GM21360 (cell line): ENCODE results near the gene FMN1.

ENCODE experiments used
- ATAC-seq: cut with Tn5 transposase; IDR thresholded peaks from one replicate; pipeline ENCODE4 v1.9.1; 2021; ENCODE audit warnings: mild to moderate bottlenecking, moderate library complexity; ENCODE audit not compliant: unreplicated experiment

The FMN1 gene

DNA sequence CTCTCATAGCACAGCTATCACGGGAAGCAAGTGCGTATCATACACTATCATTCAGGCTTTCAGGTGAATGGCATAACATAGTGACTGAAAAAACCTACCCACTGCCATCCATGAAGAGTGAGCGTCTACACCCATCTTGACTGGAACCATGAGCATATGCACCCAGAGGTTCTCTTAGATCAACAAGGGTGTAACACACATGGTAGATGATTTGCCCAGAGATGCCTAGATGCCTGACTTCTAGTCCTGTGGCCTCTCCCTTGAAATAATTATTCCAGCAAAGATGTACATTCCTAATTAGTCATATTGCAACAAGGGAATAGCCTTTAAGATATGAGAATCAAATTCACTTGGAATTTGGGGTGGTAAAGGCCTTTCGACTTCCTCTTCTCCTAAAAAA lies 248.3 kb downstream of the FMN1 start:
- no peak for ATAC-seq

DNA sequence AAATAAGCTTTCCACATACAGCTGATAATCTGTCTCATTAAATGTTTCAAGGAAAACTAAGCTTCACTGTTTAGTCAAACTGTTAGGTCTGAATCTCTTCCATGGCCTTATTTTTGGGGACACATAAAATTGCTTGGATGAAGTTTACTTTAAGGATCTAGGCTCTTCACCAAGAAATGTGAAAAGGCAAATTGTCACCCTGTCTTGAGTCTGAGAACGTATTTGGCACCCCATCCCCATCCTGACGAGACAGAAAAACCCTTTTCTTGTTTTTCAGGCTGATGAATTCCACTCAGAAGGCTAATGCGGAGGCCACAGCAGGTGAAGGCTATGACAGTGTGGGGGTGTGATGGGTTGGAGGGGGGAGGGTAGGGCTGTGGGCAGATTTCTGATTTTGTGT lies 250.1 kb downstream of the FMN1 start:
- no peak for ATAC-seq

DNA sequence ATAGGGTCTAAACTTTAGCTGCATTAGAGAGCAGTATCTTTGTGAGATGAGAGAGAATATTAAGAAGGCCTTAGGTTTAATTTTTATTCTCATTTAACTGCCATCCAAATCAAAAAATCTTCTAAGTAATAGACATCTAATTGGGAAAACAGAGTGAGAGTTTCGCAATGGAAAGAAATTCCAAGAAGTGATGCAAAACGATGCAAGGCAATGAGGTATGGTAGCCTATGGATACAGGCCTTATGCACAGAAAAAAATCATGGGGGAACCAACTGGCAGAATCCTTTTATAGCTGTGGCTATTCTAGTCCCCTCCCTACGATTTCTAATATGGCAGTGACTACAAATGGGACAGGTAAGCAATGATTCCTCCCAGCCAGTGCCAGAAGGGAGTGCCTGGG lies 250.8 kb downstream of the FMN1 start:
- ATAC-seq: no peak

DNA sequence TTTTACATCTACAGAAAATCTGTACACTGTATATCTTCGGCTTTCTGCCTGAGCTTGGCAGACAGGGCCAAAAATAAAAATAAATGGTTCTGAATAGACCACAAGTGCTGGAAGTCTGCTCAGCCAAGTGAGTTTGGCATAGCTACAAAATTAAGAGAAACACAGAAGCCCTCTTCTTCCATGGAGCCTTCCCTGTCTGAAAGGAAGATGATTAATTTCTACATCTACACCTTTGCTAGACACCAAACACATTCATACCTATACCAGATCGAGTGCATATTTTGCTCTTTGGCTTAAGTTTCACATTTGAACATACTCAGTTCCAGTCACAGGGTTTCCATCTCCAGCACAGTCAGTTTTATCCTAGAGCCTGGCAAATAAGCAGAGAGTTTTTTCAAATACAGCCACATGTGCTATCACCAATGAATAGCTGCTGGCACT lies 252.1 kb downstream of the FMN1 start:
- ATAC-seq: no peak

DNA sequence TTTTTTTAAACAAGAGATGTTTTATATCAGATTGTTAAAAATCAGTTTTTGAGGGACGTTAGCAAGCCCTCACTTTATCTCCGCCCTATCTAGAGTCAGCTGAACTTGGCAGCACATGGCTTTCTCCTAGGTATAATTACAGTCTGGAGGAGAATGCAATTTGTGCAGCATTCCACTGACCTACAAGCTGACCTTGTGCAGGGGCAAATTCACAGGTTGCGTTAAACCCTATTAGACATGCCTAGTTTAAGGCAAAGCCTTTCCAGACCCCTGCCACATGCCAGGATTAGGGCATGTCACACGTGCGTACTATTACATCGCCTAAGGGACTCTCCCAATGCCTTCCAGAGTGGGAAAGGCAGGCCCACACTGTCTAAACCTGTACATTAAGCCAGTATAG lies 252.7 kb downstream of the FMN1 start:
- ATAC-seq: no peak

DNA sequence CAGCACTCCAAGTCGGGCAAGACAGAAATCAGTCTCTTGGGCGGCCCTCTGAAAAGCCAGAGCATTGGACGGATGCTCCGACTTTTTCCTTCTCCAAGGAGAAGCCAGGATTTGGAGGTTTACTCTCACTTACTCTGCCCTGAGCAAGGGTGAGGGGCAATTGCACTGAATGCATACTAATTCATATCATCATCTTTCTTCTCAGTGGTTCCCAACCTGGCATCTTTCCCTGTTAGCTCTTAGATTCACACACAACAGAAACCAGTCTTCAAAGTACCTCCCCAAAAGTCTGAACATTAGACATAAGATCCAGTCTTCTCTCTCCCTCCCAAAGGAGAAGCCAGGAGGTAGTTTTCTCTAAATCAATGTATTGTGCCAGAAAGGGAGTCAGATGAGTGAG lies 257.5 kb downstream of the FMN1 start:
- no peak for ATAC-seq

DNA sequence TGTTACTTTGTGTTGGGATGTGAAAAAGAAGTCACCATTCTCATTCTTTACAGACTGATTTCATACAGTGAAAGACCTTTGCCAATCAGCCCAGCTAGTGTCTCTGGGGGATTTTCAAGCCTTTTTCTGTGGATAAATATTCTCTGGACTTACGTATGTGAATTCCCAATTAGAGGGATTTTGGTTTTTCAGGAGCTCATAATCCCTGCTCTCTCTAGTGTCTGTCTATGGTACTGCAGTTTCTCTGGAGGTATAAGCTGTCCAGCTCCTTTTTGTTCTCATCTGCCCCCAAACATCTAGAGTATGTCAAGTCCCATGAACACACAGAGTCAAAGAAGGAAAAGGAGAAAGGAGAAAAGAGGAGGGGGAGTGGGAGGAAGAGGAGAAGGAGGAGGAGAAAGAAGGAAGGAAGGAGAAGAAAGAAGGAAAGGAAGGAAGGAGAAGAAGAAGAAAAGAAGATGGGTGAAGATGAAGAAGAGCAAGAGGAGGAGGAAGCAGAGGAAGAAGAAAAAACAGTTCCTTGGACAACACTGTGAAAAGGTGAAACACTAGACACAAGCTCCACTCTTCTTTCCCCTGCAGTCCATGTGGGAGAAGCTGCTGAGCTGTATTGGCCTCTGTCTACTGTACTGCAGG lies 258.1 kb downstream of the FMN1 start:
- ATAC-seq: no peak

DNA sequence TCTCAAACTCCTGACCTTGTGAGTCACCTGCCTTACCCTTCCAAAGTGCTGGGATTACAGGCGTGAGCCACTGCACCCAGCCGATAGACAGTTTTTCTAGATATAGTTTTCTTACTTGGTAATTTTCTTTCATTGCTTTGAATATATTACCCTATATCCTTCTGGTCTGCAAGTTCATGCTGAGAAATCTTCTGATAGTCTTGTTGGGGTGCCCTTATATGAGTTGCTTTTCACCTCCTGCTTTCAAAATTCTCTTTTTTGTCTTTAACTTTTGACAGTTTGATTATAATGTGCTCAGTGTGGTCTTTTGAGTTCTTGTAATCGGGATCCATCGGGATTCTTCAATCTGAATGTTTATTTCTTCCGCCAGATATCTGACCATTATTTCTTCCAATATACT lies 259.4 kb downstream of the FMN1 start:
- ATAC-seq: no peak

DNA sequence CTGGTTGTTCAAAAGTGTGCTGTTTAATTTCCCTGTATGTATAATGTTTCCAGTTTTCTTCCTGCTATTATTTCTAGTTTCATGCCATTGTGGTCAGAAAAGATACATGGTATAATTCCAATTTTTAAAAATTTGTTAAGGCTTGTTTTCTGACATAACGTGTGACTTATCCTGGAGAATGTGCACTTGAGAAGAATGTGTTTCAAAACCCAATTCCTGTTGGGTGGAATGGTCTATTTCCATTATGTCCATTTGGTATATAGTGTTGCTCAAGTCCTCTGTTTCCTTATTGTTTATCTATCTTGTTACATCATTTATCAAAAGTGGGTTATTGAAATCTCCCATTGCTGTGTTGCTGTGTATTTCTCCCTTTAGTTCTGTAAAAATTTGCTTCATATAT lies 261.3 kb downstream of the FMN1 start:
- ATAC-seq: no peak

DNA sequence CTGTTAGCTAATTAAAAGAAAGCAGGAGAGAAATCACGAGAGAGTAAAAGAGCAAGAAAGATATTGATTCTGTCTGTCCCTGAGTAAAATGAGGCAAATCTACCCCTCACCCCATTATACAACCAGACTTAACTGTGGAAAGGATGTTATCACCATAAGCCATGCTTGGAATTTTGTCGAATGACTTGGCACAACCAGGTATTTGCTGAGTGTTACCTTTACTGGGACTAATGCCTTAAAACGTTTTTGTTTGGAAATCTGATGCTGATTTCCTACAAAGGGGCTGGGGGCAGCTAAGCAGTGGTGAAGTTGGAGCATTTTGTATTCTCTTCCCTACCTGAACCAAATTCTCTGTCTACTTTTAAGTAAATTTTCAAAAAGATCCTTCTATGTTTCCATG lies 265.6 kb downstream of the FMN1 start:
- ATAC-seq: no peak

DNA sequence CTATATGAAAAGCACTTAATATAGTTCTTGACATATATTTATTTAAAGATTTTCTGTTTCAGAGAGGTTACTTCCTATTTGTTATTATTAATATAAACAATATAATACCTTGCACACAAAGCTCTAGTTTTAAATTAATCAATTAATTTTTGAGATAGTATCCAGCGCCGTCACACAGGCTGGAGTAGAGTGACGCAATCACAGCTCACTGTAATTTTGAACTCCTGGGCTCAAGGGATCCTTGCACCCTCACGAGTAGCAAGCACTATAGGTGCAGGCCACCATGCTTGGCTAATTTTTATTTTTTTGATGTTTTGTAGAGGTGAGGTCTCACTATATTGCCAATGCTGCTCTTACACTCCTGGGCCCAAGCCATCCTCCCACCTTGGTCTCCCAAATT lies 267.4 kb downstream of the FMN1 start:
- no peak for ATAC-seq

DNA sequence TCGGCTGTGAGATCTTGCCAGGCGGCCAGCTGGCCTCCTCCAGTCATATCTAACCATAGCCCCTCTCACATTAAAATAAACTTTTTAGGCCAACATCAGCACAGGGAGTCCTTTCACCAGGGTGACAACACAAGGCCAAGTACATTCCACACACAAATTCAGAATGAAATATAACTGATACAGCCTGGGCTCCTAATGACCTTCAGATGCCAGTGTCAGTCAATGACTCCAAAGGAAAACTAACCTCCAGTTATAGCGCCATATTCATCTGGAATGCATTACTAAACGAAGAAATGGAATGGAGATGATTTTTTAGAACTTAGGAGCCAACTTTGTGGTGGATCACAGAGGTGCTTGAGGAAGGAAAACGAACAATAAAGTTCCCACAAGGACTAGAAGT lies 271.3 kb downstream of the FMN1 start:
- ATAC-seq: no peak

DNA sequence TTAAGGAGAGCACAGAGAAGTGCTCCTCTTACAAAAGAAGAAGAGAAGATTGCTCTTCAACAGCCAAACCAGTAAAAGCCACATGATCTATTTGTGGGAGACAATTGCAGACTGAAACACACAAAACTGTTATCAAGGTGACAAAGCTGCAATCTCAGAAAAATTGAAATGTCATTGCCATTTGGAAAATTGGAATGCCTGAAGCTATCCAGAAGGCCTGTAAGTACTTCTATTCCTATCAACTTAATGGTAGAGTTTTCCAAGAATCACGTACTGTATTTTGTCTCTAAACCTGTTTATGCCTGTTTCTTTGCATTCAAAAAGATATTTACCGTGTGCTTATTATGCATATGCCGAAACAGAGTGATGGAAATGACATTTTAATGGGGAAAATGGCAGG lies 272.0 kb downstream of the FMN1 start:
- ATAC-seq: no peak

DNA sequence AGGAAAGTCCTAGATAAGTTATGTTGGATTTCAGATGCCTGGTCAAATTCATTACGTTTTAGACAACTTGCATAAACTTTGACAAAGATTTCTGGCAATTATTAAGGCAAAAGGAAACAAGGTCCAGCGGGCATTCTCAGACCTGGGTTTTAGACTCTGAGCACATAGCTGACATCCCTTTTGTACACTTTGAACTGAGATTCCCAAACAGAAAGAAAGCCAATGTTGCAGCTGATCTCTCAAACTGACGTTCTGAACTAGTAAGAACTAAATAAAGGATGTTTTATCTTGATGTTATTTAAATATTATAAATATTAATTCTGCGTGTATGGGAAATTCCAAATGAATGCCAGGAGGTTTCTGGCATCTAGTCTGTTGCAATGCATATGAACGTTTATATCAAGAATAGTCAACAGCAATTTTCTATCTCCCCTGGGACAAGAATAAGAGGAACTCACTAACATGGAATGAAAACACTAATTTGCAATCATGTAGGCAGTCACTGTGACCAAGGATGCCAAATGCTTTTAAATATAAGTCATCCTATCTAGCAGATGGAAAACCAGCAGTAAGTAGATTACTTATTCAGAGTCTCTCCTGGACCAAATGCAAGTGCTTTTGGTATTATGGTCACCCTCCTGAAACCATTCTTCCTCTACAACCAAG lies 274.6 kb downstream of the FMN1 start:
- no peak for ATAC-seq

DNA sequence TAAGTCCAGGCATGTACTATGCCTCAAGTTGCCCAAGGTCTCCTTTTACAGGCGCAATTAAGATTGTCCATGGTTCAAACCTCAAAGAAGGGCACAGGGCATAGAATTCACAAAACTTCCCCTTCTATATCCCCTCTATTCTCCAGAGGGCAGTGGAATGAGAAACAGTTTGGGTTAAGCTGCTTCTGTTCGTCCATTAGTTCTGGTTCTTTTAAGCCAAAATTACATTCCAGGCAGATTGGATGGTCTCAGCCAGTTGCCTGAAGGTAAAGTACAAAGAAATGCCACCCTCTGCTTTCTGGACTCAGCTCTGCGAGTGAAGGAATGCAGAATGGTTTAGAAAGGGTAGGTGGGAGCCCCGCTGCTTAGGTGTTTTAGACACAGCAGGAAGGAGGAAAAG lies 276.0 kb downstream of the FMN1 start:
- no peak for ATAC-seq

DNA sequence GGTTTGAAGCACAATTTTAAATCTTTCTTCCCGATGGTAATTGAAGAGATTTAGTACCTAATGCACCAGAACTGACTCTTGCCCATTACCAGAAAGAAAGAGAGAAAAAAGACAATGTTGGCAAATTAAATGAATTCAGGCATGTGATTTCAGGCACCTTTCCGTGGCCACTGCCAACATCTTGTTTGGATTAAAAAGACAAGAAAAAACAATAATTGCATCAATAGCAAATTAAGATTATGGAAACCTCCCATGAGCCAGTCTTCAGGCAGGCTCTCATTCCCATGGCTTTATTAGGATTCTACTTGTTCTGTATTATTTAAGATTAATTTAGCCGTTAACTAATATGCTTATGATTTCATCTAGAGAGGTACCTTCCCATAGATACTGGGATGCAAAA lies 283.7 kb downstream of the FMN1 start:
- no peak for ATAC-seq

DNA sequence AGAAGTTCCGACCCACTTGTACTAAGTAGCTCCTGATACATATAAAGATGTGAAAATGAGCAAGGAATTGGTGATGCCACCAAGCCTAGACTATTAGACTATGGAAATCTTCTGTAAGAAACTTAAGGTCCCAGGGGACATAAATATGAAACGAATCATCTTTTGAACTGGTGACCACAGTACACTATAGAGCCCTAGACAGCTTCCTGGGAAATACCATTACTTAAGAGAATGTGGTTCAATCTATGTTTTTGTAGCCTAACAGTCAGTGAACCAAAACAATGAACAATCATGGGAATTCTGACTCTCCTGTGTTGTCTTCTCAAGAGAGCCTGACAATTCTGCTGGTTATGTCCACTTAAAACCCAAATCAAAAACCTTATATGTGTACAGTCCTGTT lies 285.1 kb downstream of the FMN1 start:
- no peak for ATAC-seq

DNA sequence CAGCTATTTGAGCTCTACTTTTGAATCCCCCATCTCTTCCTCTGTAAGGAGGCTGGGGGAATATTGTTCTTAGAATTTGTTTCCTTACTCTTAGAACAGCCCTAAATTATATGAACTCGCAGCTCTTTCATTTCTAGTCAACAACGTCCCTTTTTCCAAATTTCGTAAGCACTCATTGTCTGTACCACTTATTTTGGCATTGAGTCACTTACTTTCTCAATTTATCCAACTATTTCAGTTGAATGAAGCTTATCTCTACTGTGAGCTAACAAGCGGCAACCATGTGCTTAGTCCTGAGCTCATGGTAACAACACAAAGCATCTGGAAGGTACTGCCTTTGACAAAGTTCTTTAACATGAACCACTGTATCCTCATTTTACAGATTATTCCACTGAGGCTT lies 285.6 kb downstream of the FMN1 start:
- ATAC-seq: peak; percentile 5

DNA sequence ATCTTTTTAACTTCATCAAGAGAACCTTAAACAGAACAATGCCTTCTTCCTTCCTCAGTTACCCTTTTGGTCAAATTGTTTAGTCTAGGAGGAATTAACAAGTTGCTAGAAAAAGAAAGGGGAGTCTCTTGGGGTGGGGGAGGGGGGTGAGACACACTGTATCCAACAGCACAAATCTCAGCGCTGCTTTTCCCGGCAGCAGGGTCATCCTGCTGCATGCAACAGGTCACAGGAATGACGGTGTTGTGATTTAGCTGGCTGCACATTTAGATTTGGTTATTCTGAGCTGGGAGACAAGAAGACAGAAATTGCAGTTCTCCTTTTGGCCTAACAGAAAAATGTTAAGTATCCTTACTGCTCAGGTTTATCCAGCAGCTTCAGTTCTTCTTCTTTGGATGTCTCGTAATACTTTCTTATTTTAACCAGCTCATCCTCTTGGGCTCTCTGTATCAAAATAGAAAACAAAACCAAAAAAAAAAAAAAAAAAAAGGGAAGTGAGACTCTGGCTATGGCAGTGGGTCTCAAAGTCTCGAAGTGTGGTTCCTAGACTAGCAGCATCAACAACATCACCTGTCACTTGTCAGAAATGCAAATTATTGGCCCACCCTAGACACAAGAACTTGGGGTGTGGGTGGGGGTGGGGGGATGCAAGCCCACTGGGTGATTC lies 286.2 kb downstream of the FMN1 start:
- peak; percentile 81 for ATAC-seq

DNA sequence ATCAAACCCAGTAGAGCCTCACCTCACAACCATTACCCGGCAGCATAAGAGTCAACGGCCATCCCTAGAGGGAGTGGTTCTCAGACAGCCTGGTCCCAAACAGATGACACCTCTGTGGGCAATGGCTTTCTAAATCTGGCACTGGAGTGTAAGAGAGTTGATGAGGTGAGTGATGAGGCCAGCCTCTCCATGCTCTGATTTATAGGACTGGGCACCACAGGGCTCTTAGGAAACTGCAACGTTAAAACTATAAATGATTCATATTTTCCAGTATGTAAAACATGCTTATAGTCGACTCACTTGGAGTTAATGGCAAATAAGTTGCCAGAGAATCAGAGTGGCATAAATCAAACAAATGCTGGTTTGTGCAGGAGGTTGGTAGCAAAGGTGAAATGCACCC lies 289.0 kb downstream of the FMN1 start:
- no peak for ATAC-seq

DNA sequence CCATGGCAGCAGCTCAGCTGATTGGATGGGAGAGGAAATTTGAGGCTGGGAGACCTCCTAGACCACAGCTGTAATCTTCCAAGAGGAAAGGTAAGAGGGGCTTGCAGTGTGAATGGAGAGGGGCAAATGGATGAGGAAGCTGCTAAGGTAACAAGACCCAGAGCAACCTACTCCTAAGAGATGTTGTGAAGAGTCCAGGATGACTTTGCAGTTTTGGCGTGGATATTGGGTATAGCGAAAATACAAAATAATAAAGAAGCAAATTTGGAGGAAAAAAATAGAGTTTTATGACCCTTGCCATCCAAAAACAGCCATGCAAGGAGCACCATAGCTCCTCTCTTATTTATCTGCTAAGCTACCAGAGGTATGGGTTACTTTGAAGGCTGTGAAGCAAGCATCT lies 290.1 kb downstream of the FMN1 start:
- no peak for ATAC-seq

DNA sequence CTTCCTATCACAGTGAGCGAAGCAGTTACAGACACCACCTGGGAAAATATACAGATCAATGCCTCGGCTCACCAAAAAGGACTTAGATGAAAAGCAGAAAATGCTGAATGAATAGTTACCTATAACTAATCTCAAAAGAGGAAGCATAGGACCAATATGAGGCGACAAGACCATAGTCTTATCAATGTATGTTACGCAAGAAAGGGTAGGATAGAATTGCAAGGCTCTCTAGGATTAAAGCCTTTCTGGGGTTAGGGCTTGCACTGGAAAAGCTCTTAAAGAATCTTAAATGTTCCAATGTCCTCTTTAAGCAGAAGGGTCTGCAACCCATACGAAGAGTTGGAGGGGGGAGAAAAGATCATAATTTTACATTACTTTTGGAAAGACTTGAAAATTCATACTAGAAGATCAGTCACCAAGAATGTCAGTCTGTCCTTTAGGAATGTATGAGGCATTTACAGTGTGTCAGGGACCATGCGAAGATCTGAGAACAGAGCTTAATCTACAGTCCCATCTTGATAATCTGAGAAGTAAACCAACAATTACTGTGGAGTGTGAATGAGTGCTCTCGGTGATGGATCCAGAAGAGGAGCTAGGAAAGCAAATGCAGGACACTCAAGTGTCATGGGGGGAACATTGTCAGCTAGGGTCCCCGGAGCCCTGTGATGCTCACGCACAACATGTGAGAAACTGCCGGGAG lies 290.8 kb downstream of the FMN1 start:
- ATAC-seq: no peak
